ENCODE measurements around the gene KCTD14.
"Not testable (repeated sequence)": the region's sequence is repeated elsewhere in the genome, so short reads cannot be mapped to it uniquely, and the experiment has no call there.

Gene KCTD14

GRCh38 chr11:78022397-78023396 lies at the start of gene KCTD14:
Gene KCTD14, minus strand, starts transcription at chr11:78023276. Its CDS starts 27 bp downstream, at chr11:78023249.
- DNase-seq (ENCODE audit: low spot score): peak; percentile 73

- DNase-seq (ENCODE audit: low spot score): no peak
Observed at GRCh38 chr11:78072455-78072854, 49.4 kb upstream of the KCTD14 start.

- no peak for DNase-seq (ENCODE audit: low spot score)
Observed at GRCh38 chr11:78071717-78072116, 48.6 kb upstream of the KCTD14 start.

GRCh38 chr11:78070621-78071020 lies 47.5 kb upstream of the KCTD14 start:
- no peak for DNase-seq (ENCODE audit: low spot score)

- DNase-seq (ENCODE audit: low spot score): no peak
Observed at GRCh38 chr11:78069465-78069864, 46.4 kb upstream of the KCTD14 start.

GRCh38 chr11:78067704-78068103 lies 44.6 kb upstream of the KCTD14 start:
- no peak for DNase-seq (ENCODE audit: low spot score)

GRCh38 chr11:78066471-78066870 lies 43.4 kb upstream of the KCTD14 start:
- DNase-seq (ENCODE audit: low spot score): no peak

- no peak for DNase-seq (ENCODE audit: low spot score)
Observed at GRCh38 chr11:78065203-78065602, 42.1 kb upstream of the KCTD14 start.

- DNase-seq (ENCODE audit: low spot score): no peak
Observed at GRCh38 chr11:78063440-78064181, 40.5 kb upstream of the KCTD14 start, which contains the start of gene THRSP. Gene THRSP, plus strand, starts transcription at chr11:78063861. Its CDS starts 21 bp downstream, at chr11:78063882.

GRCh38 chr11:78062671-78063070 lies 39.6 kb upstream of the KCTD14 start:
- no peak for DNase-seq (ENCODE audit: low spot score)

GRCh38 chr11:78061921-78062311 lies 38.8 kb upstream of the KCTD14 start:
- no peak for DNase-seq (ENCODE audit: low spot score)

GRCh38 chr11:78061088-78061920 lies 38.2 kb upstream of the KCTD14 start:
- no peak for DNase-seq (ENCODE audit: low spot score)

- no peak for DNase-seq (ENCODE audit: low spot score)
Observed at GRCh38 chr11:78060533-78060932, 37.5 kb upstream of the KCTD14 start.

GRCh38 chr11:78059749-78060328 lies 36.8 kb upstream of the KCTD14 start:
- not testable (repeated sequence) for DNase-seq (ENCODE audit: low spot score)

GRCh38 chr11:78057462-78058055 lies 34.5 kb upstream of the KCTD14 start:
- DNase-seq (ENCODE audit: low spot score): no peak

- DNase-seq (ENCODE audit: low spot score): no peak
Observed at GRCh38 chr11:78056093-78056492, 33.0 kb upstream of the KCTD14 start.

- no peak for DNase-seq (ENCODE audit: low spot score)
Observed at GRCh38 chr11:78054971-78055370, 31.9 kb upstream of the KCTD14 start.

GRCh38 chr11:78050964-78051831 lies 28.1 kb upstream of the KCTD14 start:
- no peak for DNase-seq (ENCODE audit: low spot score)

GRCh38 chr11:78049348-78049747 lies 26.3 kb upstream of the KCTD14 start:
- no peak for DNase-seq (ENCODE audit: low spot score)

GRCh38 chr11:78048561-78048960 lies 25.5 kb upstream of the KCTD14 start:
- no peak for DNase-seq (ENCODE audit: low spot score)
